Activated CD8-positive, alpha-beta T cell treated with anti-CD3 and anti-CD28 coated beads for 36 hours (primary cell): ENCODE data around the gene CDRT15. TPM values are rescaled to one million over a fixed set of nuclear protein-coding genes. Genes with fewer than 3 reads are reported as not detected.
A peak's percentile ranks its signal among the peaks of the same experiment; 100 is the strongest.

Experiments used
- ATAC-seq: fragments of 200-7000 bp; cut with Tn5 transposase; one replicate; pipeline ENCODE4 v1.10.0; 2021; ENCODE audit warnings: mild to moderate bottlenecking, moderate library complexity
- CTCF ChIA-PET: fragments of 350-600 bp; sonication (Branson Sonifier 250); formaldehyde crosslinking; loops from one replicate; lab custom pipeline; 2021; ENCODE audit warnings: antibody characterized with exemption; lab: Charles Lee
- POLR2A ChIA-PET: fragments of 350-600 bp; sonication (Branson Sonifier 250); formaldehyde crosslinking; loops from one replicate; lab custom pipeline; 2021; ENCODE audit warnings: antibody characterized with exemption; lab: Charles Lee
- DNase-seq: peaks from one replicate; pipeline ENCODE4 v3.0.0-alpha.2; 2020
- H3K27ac Mint-ChIP-seq: one replicate; pipeline ENCODE4 v1.8.0; 2021; ENCODE audit warnings: mild to moderate bottlenecking, mixed read lengths
- H3K27me3 Mint-ChIP-seq: one replicate; pipeline ENCODE4 v1.8.0; 2021; ENCODE audit warnings: mixed read lengths
- H3K36me3 Mint-ChIP-seq: one replicate; pipeline ENCODE4 v1.8.0; 2021; ENCODE audit warnings: low read depth, mixed read lengths
- H3K4me1 Mint-ChIP-seq: one replicate; pipeline ENCODE4 v1.8.0; 2021; ENCODE audit warnings: low read depth, mixed read lengths
- H3K4me3 Mint-ChIP-seq: one replicate; pipeline ENCODE4 v1.8.0; 2021; ENCODE audit warnings: mild to moderate bottlenecking, moderate library complexity, mixed read lengths
- H3K9me3 Mint-ChIP-seq: one replicate; pipeline ENCODE4 v1.8.0; 2021; ENCODE audit warnings: mixed read lengths
- intact Hi-C: fragments of 100-400 bp; cut with micrococcal nuclease; formaldehyde crosslinking; loops from one replicate; pipeline ENCODE4 v1.10.0; 2022
- total RNA-seq, 2 experiments: library from RNA; stranded (reverse); gene quantifications; one replicate each; pipeline ENCODE4 v1.2.3, GENCODE V29; 2021
- TF ChIP-seq, protein P1 (sequence below): fragments of 200-600 bp; IDR thresholded peaks from one replicate; pipeline ENCODE4 v1.8.0; 2022; ENCODE audit warnings: antibody characterized with exemption, mild to moderate bottlenecking

The CDRT15 gene
- total RNA-seq, 2 experiments from 2014 or later = not detected

GRCh38 chr17:14214271-14214670 lies 22.4 kb downstream of the CDRT15 start:
- ATAC-seq = no peak
- Mint-ChIP-seq H3K36me3 (peaks cover 15% of the 10 kb centered on the region), H3K27ac (no peak overlapping the region), H3K27me3 (no peaks in the 10 kb centered on the region), H3K4me3 (no peak overlapping the region), H3K4me1 (peaks cover 13% of the 10 kb centered on the region), H3K9me3 (no peaks in the 10 kb centered on the region)
- intact Hi-C loops = no loop called here
- DNase-seq = no peak
- TF ChIP-seq, protein P1, sequence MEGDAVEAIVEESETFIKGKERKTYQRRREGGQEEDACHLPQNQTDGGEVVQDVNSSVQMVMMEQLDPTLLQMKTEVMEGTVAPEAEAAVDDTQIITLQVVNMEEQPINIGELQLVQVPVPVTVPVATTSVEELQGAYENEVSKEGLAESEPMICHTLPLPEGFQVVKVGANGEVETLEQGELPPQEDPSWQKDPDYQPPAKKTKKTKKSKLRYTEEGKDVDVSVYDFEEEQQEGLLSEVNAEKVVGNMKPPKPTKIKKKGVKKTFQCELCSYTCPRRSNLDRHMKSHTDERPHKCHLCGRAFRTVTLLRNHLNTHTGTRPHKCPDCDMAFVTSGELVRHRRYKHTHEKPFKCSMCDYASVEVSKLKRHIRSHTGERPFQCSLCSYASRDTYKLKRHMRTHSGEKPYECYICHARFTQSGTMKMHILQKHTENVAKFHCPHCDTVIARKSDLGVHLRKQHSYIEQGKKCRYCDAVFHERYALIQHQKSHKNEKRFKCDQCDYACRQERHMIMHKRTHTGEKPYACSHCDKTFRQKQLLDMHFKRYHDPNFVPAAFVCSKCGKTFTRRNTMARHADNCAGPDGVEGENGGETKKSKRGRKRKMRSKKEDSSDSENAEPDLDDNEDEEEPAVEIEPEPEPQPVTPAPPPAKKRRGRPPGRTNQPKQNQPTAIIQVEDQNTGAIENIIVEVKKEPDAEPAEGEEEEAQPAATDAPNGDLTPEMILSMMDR = no peak
- ChIA-PET CTCF (interaction anchor here (0.9 to 1.0 kb wide), 2 partner anchors 12 to 712 kb away, joined by 3 read pairs; no protein-coding TSS in a partner anchor), POLR2A (no interaction called here)

GRCh38 chr17:14212401-14212800 lies 24.3 kb downstream of the CDRT15 start:
- no peaks in the 10 kb centered on the region for H3K27me3 Mint-ChIP-seq
- no peak overlapping the region for H3K4me3 Mint-ChIP-seq
- POLR2A ChIA-PET = no interaction called here
- no peak for ATAC-seq
- CTCF ChIA-PET = interaction anchor here (0.6 to 2.4 kb wide), 7 partner anchors 9 to 714 kb away, joined by 3 to 15 read pairs (median 4); partner anchors contain the start of gene HS3ST3B1
- H3K27ac Mint-ChIP-seq = no peak overlapping the region
- peaks cover 15% of the 10 kb centered on the region for H3K4me1 Mint-ChIP-seq
- H3K9me3 Mint-ChIP-seq = no peaks in the 10 kb centered on the region
- intact Hi-C loops = no loop called here
- no peak for DNase-seq
- TF ChIP-seq, protein P1 = no peak
- peaks cover 27% of the 10 kb centered on the region for H3K36me3 Mint-ChIP-seq

- peaks cover 30% of the 10 kb centered on the region for H3K36me3 Mint-ChIP-seq
- CTCF ChIA-PET = interaction anchor here (0.7 to 2.4 kb wide), 7 partner anchors 8 to 715 kb away, joined by 3 to 15 read pairs (median 4); partner anchors contain the start of gene HS3ST3B1
- no peaks in the 10 kb centered on the region for H3K27me3 Mint-ChIP-seq
- H3K4me1 Mint-ChIP-seq = peaks cover 17% of the 10 kb centered on the region
- intact Hi-C loops = no loop called here
- TF ChIP-seq, protein P1 = peak; percentile 67
- DNase-seq (peak; percentile 53), ATAC-seq (peak; percentile 24)
- POLR2A ChIA-PET = no interaction called here
- H3K27ac Mint-ChIP-seq = no peak overlapping the region
- H3K4me3 Mint-ChIP-seq = no peak overlapping the region
- no peaks in the 10 kb centered on the region for H3K9me3 Mint-ChIP-seq
Measured at GRCh38 chr17:14211801-14212200, 24.9 kb downstream of the CDRT15 start.

DNA sequence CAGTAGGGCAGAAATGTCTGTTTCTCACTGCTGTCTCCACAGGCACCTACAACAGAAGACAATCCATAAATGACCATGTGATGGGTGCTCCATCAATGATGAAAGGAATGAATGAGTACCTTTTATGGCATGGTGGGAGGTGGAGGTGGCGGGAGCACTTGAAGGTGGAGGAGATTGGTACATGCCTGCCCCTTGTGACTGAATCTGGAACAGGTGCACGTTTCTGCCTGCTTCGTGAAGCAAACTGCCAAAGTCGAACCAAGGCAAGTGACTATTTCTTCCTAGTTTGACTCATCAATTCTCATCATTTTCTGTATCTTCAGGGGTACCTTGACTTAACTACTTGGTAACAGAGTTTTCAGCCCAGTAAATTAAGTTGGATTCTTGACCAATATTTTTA lies 25.4 kb downstream of the CDRT15 start:
- POLR2A ChIA-PET = no interaction called here

DNA sequence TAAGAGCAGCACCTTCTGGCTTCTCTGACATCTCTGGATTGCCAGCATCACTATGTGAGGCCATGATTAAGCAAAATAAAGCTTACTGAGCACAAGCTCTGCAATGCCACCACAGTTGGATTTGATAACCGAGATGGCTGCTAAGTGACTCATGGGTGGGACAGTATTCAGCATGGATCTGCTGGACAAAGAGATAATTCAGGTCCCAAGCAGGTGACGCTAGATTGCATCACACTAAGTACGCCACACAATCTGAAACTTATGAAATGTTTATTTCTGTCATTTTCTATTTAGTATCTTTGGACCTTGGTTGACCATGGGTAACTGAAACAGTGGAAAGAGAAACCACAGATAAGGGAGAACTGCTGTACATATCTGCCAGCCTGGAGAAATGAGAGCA lies 27.4 kb downstream of the CDRT15 start:
- Mint-ChIP-seq H3K27ac (no peak overlapping the region), H3K4me1 (peaks cover 38% of the 10 kb centered on the region), H3K9me3 (no peaks in the 10 kb centered on the region), H3K27me3 (no peaks in the 10 kb centered on the region), H3K36me3 (peaks cover 39% of the 10 kb centered on the region), H3K4me3 (no peak overlapping the region)
- DNase-seq = no peak
- intact Hi-C loops = loop anchor here (10.0 kb wide), 2 partner anchors 94 to 144 kb away; partner anchors contain the start of gene COX10
- TF ChIP-seq, protein P1 = no peak
- POLR2A ChIA-PET = interaction anchor here (0.6 kb wide), 1 partner anchor 575 kb away, joined by 3 read pairs; no protein-coding TSS in a partner anchor
- ATAC-seq = no peak
- CTCF ChIA-PET = interaction anchor here (0.8 to 1.3 kb wide), 2 partner anchors 615 to 718 kb away, joined by 3 read pairs; no protein-coding TSS in a partner anchor

More for the DNA sequence above, 25.4 kb downstream of the CDRT15 start:
- H3K4me3 Mint-ChIP-seq = no peak overlapping the region
- H3K27me3 Mint-ChIP-seq = no peaks in the 10 kb centered on the region
- peaks cover 30% of the 10 kb centered on the region for H3K36me3 Mint-ChIP-seq
- H3K27ac Mint-ChIP-seq = no peak overlapping the region
- peaks cover 19% of the 10 kb centered on the region for H3K4me1 Mint-ChIP-seq
- TF ChIP-seq, protein P1 = no peak
- CTCF ChIA-PET = interaction anchor here (0.8 to 2.4 kb wide), 4 partner anchors 16 to 715 kb away, joined by 4 to 15 read pairs (median 6); partner anchors contain the start of gene HS3ST3B1
- DNase-seq (peak; percentile 28), ATAC-seq (peak; percentile 30)
- H3K9me3 Mint-ChIP-seq = no peaks in the 10 kb centered on the region
- intact Hi-C loops = no loop called here
